Lower leg skin (tissue), 3 donors: ENCODE measurements around the gene COL25A1.

ENCODE experiments used
- CTCF ChIP-seq, 3 donors: fragments of 450-650 bp; IDR thresholded peaks; one replicate each; pipeline ENCODE4 v1.5.1; 2016; ENCODE audit warnings: antibody characterized with exemption in 3 of 3, mild to moderate bottlenecking in 3 of 3, moderate library complexity in 2 of 3
- POLR2A ChIP-seq, 2 donors: fragments of 450-650 bp; IDR thresholded peaks; one replicate each; pipeline ENCODE4 v1.6.1; 2016 to 2017; ENCODE audit warnings: antibody characterized with exemption in 2 of 2, mild to moderate bottlenecking in 1 of 2, moderate library complexity in 1 of 2

GRCh38 chr4:108774809-108775530 lies 527.5 kb downstream of the COL25A1 start:
- TF ChIP-seq CTCF (IDR thresholded peaks at IDR 0.05) (no peak), POLR2A (IDR thresholded peaks at IDR 0.05) (no peak)
